HG02981 (cell line): ENCODE results near the gene SYMPK.
"Not testable (repeated sequence)": the region's sequence is repeated elsewhere in the genome, so short reads cannot be mapped to it uniquely, and the experiment has no call there.

Experiments
- ATAC-seq: cut with Tn5 transposase; IDR thresholded peaks from one replicate; pipeline ENCODE4 v1.9.1; 2021; ENCODE audit warnings: mild to moderate bottlenecking, moderate library complexity; ENCODE audit not compliant: unreplicated experiment

SYMPK gene

DNA sequence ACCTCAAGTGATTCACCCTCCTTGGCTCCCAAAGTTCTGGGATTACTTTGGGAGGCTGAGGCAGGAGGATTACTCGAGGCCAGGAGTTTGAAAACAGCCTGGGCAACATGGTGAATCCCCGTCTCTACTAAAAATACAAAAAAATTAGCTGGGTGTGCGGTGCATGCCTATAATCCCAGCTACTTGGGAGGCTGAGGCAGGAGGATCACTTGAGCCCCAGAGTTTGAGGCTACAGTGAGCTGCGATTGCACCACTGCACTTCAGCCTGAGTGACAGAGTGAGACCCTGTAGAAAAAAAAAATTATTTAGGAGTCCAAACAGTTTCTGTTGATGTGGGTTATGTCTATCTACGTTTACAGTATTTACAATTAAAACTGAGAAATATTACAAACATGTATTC lies 7.9 kb upstream of the SYMPK start:
- no peak for ATAC-seq

DNA sequence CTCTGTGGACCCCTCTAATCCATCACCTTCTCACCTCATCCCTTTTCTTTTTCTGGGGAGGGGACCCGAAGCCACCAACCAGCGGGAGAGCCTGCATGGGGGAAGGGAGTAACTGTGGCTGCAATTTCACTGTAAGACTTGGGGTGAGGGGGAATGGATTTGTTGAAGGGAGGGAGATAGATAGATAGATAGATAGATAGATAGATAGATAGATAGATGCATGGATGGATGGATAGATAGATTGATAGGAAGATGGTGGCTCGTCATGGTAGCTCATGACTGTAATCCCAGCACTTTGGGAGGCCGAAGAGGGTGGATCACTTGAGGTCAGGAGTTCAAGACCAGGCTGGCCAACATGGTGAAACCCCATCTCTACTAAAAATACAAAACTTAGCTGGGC lies 4.3 kb upstream of the SYMPK start:
- not testable (repeated sequence) for ATAC-seq

DNA sequence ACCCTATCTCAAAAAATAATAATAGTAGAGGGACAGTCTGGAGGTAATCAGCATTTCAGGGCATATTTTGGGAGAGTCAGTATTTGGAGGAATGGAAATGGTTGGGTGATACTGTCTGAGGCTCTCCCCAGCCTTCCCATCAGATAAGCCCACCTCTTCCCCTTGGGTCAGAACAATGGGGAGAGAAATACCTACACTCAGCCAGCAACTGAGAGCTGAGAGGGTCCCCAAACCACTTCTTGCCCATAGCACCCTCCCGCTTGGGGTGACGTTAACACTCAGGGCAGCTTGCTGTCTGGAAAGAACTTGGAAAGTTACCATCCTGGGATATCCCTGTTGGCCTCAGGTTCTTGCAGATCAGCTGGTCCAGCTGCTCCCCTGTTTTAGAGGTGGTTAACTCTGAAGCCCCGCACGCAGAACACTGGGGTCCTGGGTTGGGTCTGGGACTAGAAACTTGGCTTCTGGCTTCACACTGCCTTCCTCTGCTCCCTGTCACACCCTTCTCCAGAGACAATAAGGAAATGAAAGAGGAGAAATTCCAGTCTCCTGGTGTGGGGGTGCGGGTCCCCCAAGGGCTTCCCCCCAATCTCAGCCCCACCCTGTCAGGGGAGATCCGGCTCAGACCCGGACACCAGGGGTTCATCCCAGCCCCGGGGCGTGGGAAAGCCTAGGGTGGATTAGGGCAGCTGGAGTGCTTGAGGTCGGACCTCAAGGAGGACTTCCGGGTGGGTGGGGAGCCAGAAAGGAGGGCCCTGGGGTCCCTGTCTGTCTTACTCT lies 3.6 kb upstream of the SYMPK start:
- ATAC-seq, result no peak

DNA sequence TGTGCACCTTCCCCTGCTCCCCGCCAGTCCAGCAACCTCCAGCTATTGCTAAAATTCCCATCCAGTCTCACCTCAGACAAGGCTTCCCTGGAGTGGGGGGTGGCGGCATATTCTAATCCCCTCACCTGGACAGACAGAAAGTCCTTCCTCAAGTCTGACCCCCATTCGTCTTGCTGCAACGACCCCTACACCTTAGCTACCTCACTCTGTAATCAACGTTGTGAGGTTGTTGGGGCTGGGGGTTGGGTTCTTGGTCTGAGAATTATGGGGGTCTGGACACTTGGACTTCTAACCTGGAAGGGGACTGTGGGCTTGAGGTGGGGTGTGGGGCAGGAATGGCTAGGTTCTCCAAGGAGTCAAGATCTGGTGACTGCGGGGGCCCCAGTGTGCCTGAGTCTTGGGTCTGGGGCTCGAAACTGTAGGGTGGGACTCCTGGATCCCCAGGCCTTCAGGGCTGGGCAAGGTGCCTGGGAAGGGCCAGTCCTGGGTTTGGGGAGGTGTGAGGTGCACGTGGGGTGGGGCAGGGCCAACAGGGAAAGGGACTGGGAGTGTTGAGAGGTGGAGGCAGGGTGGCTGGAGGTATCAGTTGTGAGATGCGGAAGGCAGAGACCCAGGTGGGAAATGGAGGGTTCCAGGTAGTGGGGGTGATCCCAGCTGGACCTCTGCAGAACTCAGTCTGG lies 2.5 kb upstream of the SYMPK start:
- ATAC-seq, result no peak

DNA sequence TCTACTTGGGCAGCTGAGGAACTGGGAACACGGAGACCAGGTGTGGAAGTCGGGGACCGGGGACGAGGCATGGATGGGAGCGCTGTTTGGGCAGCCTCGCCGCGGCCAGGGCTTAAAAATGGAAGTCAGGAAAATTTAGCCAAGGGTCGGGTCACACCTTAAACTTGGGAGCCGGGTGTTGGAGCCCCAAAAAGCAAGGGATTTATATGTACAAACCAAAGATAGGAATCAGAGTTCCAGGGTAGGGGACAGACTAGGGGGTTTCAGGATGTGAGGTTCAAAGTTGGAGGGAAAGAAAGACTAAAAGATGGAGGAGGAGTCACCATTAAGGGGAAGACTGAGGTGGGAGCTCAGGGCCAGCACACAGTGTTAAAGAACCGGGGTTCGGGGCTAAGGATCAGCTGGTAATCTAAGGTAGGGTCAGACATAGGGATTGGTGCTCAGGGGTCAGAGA lies 1.7 kb upstream of the SYMPK start:
- no peak for ATAC-seq

DNA sequence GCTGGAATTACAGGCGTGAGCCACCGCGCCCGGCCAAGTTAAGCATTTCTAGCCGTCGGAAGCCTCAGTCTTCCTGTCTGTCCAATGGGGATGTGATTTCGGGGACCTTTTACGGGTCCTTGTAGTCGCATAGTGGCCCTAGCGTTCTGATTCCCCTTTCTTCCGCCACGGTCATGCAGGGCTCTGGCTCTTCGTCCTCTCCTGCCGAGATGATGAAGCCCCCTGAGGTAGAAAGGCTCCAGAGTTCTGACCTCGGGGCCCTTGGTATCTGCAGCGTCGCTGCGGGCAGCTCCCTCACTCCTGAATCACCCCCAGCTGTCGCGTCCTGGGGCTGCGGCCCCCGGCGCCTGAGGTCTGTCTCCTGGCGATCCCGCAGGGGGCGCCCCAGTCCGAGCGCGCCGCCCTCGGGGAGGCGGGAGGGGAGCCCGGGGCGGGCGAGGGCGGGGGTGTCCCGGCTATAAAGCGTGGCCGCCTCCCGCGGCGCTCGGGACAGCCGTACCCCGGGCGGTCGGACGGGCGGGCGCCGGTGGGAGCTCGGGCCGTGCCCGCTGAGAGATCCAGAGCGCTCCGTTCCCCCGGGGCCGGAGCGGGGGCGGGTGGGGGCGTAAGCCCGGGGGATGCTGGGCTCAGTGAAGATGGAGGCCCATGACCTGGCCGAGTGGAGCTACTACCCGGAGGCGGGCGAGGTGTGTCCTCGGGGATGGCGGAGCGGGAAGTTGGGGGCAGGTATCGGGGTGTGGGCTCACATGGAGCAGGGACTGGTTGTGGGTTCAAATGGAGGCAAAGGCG lies 1.1 kb upstream of the SYMPK start, which contains the start of gene FOXA3:
TSS of gene FOXA3 (plus strand) at position 487 of the 789 bp plus-strand sequence. CDS start at position 618, 131 bp downstream.
- peak; percentile 32 for ATAC-seq

DNA sequence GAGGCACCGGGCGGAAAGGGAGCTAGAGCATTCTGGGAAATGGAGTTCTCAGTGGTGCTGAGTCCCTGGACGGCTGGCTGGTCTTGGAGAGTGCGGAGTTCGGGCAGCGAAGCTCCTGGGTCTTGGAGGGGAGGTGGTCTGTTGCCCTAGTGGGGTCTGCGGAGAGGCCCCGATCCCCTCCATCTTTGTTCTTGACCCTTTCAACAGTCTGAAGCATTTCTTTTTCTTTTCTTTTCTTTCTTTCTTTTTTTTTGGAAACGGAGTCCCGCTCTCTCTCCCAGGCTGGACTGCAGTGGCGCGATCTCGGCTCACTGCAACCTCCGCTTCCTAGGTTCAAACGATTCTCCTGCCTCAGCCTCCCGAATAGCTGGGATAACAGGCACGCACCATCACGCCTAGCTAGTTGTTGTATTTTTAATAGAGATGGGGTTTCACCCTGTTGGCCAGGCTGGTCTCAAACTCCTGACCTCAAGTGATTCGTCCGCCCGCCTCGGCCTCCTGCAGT lies 440 bp upstream of the SYMPK start:
- no peak for ATAC-seq

DNA sequence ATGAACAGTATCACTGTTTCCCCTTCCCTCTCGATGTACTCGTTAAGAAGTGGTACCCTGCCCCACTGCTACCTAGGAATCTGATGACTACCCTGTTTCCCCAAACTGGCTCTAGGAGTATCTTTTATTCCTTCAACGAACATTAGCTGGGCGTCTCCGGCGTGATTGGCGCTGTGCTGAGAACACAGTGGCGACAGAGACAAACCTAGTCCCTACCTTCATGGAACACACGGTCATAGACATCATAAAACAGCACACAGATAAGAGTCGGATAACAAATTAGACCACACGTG lies 730 bp downstream of the SYMPK start:
- no peak for ATAC-seq

DNA sequence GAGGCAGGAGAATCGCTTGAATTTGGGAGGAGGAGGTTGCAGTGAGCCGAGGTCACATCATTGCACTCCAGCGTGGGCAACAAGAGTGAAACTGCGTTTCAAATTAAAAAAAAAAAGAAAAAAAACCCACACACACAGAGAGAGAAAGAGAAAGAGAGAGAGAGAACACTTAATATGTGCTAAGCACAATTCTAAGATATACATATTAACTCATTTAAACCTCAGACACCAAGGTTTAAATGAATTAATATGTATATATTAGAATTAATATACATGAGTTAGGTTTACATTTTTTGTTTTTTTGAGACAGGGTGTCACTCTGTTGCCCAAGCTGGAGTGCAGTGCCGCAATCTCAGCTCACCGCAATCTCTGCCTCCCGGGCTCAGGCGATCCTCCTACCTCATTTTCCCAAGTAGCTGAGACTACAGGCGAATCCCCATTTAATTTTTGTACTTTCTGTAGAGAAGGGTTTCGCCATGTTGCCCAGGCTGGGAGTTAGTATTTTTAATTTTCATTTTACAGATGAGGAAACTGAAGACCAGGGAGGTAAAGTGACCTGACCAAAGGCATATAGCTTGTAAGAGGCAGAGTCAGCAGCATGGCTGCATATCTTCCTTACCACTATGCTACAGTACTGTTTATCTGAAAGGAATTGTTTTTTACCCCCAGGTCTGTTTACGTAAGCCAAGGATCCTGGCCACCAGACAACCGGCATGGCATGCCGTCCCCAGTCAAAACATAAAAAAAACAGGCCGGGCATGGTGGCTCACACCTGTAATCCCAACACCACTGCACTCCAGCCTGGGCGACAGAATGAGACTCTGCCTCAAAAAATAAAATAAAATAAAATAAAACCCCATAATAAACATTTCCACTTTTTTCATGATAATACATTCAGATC lies 2.3 kb downstream of the SYMPK start:
- no peak for ATAC-seq

DNA sequence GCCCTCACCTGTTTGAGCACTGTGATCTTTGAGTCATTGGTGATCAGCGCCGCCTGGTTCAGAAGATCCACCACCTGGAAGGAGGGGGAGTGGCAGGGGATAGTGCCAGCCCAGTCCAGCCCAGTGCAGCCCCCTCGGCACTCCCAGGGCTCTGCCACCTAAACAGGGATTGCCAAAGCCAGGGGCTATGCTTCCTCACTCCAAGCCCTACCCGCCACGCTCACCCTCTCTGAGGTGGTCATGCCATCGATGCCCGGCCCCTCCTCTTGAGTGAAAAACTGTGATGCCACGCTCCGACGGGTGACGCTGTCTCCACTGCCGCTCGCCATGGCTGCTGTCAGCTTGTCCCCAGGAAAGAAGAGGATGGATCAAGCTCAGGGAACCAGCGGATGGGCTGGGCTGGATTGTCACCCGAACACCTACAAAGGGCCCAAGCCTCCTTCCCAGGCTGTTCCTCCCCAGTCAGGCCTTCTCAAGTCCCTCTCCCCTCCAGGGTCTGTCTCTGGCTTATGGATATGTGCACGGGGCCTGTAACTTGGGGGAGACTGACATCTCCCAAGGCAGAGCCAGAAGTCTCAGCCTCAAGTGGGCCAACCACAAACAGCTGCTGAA lies 8.7 kb downstream of the SYMPK start:
- no peak for ATAC-seq

DNA sequence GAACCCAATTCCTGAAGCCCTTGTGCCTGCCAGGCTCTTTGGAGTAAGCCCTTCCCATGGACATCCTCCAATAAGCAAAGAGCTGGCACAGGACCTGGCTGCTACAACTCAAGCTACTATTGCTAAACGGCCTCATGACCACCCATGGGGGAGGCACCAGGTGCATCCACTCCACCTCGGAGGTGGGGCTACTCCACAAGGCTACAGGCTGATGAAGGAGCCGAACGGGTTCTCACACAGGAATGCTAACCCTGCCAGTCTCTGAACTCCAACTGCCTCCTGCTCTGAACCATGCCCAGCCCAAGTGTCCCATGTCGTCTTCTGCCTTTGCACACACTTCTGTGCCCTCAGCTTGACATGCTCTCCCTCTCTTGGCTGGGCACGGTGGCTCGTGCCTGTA lies 10.0 kb downstream of the SYMPK start:
- ATAC-seq, result no peak

DNA sequence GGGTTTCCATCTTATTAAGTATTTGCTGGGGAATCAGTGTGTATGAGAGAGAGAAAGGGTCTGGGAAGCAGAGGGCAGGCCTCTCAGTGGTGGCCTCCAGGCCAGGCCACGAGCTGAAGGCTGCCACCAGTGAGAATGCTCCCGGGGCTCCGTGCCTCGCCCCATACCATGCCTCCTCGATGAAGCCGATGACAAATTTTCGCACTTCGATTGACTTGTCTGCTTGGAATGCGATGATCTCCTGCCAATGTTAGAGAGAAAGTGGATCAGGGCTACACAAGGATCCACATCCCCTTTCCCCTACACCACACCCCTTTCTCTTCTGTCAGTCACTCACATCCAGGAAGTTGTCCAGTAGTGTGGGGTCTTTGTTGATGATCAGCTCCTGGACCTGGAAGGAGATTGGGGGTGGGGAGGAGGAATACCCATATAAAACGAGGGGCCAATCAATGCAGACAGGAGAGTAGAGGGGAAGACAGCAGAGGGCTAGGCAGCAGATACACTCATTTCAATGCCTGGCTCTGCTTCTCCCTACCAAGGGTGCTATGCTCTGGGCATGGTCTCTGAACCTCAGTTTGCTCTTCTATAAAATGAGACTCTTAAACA lies 10.7 kb downstream of the SYMPK start:
- no peak for ATAC-seq

DNA sequence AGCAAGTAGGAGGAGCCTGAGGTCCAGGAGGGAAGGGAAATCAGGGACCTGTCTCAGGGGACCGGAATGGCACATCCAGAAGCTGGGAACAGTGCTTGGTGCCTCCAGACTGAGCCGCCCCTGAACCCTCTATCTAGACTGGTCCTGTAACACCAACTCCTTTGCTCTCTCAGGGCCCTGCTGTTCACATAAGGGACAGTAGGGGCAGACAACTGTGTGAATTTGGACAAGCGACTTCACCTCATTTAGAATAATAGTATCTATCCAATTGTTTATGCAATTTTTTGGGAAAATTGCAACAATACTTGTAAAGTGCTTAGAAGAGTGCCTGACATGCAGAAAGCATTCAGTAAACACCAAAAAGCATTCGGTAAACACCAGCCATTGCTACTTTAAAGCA lies 14.0 kb downstream of the SYMPK start:
- ATAC-seq, result no peak

DNA sequence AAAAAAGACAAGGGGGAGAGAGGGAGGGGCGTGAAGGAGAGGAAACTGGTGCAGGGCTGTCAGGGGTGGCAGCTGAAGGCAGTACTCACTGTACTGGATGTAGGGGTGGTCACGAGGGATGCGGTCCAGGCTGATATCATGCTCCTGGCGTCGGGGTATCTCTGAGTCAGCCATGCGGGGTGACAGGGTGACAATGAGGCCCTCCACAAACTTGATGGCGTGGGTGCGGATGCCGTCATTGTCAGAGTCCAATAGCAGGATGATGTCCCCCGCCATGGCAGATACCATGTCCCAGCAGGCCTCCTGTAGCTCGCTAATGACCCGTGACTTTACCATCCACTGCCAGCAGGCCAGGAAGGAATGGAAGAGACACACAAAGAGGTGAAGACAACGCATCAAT lies 15.3 kb downstream of the SYMPK start:
- ATAC-seq, result no peak

DNA sequence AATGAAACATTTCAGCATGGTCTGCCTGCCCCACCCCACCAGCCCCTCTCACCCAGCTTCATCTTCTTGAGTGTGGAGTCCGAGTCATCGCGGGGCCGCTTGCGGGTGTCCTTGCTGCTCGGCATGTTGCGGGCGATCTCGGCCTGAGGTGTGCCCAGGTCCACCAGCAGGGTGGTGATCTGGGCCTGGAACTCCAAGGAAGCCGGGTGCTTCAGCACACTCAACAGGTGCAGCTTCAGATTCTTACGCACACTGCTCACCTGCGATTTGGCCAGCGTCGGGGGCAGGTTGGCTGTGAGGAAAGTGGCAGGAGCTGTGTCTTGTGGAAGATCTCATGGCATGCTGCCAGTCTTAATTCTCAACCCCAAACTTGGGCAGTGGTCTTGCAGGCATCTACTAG lies 20.7 kb downstream of the SYMPK start:
- no peak for ATAC-seq

DNA sequence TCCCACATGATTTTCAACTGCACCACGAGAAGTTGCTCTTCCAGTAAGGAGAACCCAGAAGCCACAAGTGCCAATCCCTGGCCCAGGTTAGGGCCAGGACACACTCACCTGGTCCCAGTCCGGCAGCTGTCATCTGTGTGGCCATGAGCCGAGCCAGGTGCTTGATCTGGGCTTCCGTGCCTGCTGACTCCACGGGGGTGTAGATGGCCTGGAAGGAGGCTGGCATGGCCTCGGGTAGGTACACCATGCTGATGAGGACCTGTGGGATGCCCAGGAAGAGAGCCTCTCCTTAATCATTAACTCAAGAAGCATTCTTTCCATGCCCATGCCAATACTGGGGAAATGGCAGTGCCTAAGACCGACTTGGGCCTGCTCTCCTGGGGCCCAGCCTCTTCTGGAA lies 28.0 kb downstream of the SYMPK start:
- no peak for ATAC-seq

DNA sequence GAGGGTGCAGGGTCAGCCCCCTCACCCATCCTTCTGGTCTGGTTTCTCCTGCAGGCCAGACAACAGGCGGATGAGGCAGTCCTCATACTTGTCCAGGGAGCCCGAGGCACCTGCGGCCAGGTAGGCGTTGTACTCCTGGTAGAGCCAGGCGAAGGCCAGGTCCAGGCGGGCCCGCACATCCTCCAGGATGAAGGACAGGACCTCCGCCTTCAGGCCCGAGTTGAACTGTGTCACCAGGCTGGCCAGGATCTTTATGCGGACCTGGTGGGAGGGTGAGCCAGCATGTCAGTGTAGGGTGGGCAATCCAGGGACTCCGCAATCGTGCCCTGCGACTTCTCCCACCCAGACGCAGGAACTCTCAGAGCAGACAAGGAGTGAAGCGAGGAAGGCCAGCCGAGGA lies 34.0 kb downstream of the SYMPK start:
- no peak for ATAC-seq

DNA sequence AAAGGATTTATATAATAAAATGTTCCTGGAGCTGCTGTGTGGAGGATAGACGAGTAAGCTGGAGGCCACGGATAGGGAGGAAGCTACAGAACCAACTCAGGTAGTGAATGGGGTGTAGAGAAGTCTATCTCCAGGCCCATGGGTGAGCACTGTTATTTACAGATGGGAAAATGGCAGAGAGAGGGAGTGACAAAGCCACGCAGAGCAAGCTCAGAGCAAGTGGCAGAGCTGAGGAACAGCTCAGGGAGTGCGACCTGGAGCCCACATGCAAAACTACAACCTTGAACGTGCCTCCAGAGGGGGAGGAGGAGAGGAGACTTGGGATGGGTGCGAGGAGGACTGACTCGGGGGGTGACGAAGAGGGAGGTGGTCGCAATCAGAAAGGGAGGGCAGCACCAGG lies 34.4 kb downstream of the SYMPK start:
- ATAC-seq, result no peak

DNA sequence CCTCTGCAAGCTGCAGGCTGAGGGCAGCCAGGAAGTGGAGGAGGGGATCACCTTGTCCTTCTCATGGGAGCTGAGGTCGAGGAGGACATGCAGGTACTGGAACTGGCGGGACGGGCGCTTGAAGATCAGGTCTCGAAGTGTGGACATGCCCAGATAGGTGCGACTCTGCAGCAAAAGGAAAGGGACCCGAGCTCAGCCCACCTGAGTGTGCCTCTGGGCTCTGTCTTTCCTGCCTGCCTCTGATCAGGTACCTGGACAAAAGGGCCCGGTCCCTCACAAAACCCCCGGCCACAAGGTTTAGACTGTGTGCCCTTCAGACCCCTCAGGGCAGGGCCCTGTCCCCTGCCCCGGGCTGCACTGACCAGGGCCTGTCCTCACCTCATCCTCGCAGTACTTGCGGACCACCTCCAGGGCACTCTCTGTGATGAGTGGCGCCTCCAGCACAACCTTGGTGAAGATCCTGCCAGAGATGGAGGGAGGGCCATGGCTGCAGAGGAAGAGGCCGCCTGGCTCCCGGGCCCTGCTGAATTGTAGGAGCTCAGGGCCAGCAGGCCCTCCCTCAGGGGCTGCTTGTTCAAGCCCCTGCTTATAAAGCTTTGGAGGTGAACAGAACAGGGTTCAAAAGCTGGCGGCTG lies 35.4 kb downstream of the SYMPK start:
- ATAC-seq, result no peak
